Fibroblast of peridontal ligament (primary cell): ENCODE measurements around the gene FCN1.

Experiments used
- DNase-seq: peaks from one replicate; pipeline ENCODE4 v3.0.0-alpha.2; 2010; ENCODE audit errors: extremely low read depth

Gene FCN1

DNA sequence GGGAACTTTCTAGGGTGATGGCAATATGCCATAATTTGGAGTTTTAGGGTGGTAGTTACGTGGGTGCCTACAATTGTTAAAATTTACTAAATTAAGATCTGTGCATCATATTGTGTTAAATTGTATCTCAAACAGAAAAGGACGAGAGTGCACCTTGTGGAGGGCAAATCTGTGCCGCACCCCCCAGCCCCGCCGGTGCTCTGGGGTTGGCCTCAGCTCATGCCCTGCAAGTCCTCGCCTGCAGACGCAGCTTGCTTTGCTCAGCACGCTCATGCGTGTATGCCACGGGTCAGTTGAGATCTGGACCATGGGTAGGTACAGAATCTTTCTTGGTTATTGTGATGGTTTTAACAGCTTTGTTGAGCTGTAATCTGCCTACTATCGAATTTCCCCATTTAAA is 33.7 kb upstream of the FCN1 start:
- DNase-seq = no peak

DNA sequence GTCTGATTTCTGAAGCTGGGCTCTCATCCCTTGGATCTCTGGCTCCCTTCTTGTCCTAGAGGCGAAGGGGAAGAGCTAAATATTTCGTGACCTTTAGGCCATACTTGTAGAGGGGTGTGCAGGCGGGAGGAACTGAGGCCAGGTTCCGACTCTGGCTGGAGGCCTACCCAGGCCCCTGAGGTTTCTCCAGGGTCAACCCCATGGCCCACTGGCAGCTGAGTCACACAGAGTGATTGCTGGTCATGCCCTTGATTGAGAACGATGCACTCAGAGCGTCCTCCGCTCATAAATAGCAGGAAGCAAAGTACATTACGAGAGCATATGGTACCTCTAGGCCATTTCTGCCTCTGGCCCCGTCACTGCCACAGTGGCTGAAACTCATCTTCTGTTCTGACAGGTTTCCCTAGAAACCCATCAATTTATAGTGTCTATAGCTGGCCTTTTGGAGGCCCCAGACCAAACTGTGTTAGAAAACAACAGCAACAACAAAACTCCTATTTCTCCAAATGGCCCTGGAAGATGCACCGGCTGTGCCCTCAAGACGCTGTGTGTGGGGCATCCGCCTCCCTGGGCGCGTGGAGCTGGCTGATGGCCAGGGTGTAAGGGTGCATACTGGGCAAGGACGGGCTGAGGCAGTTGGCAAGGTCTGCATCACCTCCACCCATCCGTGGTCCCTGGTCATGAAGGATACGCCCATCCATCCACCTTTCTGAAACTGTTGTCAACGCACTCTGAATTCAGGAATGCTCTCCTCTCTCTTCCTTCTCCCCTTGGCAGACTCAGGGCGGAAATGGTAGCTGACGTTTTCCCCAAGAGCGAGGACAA is 32.9 kb upstream of the FCN1 start:
- DNase-seq = no peak

DNA sequence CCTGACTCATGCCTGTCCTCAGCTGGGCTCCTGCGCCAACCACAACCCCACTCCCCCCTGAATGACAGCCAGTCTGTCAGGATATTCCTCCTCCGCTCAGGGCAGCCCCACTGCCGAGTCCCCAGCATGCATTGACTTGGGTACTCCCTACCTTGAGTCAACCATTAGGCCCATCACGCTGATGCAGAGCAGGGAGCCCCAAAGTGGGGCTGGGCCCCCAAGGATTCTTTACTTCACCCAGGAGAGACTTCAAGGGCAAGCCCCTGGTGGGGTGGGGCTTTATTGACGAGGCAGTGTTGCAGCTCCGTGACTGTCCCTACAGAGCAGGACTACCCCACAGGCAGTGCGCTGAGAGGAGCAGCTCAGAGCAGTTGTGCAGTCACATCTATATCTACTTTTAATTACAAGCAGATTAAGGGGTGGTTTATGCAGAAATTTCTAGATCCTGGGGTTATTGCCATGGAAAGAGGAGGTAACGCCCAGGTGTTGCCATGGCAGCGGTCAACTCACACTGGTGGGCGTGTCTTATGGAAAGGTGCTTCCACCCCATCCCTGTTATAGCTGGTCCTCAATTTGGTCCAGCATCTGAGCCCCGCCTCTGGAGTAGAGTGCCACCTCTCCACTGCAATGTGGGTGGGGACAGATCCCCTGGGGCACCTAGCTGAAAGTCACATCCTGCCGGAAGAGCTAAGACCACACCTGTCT is 32.1 kb upstream of the FCN1 start:
- DNase-seq = no peak

DNA sequence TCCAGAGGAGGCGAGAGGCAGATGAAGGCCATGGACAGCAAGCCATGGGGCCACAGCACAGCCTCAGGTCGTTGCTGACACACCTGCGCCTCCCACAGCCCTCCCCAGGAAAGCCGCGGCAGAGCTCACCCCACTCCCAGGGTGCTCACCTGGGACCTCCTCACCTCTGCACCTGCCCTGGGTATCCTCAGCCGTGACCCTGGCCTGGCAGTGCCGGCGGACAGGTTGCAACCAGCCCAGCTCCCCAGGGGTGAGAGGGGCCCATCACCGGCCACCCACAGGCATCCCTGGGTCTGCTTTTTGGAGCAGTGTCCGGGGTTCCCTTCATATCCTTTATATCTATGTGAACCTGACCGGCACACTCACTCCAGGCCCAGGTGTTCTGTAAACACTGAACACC is 30.4 kb upstream of the FCN1 start:
- DNase-seq = no peak

DNA sequence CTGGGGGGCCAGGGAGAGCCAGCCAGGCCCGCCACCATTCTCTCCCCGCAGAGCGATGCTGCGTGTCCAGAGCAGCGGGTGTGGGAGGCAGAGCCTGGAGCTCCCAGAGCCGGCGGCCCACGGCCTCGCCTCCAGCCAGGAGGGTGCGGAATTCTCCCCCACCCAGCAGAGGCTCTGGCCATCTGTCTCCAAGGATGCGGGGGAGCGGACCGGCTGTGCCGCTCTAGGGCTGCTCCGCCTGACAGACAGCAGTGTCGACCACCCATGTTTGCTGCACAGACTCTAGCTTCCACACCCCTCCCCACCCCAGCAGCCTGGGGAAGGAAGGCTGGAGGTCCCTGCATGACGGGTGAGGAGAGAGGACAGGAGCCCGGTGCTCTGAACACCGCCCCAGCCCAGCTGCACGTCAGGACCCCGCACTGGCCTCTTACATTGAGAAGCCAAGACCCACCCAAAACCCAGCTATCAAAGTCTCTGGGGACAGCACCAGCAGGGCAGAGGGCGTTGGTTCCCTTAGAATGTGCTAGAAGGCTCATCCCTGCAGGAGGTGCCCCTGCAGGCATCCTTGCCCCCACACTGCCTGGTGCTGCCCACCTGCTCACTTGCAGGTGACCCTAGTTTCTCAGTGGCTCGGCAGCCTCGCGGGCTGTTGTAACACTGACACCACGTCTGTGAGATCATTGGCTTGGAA is 29.7 kb upstream of the FCN1 start:
- DNase-seq = no peak

DNA sequence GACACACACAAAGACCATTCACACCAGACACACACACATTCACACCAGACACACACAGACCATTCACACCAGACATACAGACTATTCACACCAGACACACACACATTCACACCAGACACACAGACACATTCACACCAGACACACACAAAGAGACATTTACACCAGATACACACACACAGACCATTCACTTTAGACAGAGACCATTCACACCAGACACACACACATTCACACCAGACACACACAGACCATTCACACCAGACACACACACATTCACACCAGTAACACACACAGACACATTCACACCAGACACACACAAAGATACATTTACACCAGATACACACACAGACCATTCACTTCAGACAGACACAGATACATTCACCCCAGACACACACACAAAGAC is 29.0 kb upstream of the FCN1 start:
- no peak for DNase-seq

DNA sequence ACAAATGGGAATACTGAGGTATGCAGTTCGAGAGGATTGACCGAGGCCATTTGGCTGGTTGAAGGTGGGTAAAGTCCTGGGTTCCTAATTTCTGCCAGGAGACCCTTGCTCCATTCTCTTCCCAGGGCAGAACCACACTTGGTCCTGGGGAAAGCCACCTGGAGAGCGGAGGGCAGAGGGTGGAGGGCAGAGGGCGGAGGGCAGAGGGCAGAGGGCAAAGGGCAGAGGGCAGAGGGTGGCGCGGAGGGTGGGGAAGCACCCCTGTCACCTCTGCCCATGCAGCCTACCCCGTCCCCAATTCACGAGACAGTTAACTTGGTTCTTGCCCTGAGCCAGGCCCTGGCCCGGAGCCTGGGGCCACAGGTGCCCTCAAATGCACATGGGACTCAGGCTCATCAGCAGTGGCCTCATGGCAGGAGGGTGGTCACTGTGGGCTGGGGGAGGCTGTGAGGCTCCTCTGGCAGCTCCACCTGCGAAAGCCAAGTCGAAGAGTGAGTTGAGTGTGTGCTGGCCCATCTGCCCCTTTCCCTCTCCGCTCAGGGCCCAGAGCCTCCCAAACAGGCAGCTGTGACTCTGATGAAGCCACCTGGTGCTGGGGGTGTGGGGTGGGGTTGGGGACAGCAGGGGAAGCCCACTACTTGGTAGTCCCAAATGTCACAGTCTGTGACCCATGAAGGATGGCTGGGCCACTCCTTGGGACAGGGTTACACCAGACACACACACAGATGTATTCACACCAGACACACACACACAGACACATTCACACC is 28.0 kb upstream of the FCN1 start:
- no peak for DNase-seq

DNA sequence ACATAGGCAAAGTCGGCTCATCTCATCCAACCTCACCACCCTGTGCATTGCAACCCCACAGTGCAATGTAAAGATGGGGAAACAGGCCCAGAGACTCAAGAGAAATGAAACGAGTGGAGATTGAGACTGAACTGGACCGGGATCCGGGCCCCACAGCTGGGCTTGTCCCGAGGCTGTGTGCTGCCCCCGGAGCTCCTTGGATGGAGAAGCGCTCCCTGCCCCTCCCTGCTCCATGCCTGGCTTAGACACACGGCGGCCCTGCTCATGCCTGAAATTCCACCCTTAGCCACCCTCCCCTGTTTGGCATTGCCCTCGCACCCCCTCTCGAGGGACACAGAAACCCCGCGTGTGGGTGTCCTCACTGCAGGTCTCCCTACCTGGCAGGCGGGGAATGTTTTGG is 27.2 kb upstream of the FCN1 start:
- DNase-seq = no peak

DNA sequence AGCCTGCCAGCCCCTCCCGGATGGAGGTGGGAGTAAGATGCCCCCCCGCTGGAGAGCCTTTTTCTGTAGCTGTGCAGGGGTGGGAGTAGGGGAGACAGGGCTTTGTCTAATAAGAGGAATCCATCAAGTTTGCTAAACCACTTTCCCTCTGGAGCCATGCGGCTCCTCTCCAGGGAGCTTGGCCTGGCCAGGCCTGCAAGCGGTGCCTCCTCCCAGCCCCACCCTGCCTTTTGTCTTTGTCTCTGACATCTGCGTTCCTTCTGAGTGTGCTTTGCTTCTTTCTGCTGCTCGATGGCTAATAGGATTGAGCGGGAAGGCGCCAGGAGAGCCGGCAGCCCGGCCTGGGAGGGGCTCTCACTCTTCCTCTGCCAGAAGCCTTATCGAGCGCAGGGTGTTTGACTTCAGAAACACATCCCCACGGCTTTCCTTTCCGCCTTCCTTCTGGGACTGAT is 26.7 kb upstream of the FCN1 start:
- DNase-seq = no peak

DNA sequence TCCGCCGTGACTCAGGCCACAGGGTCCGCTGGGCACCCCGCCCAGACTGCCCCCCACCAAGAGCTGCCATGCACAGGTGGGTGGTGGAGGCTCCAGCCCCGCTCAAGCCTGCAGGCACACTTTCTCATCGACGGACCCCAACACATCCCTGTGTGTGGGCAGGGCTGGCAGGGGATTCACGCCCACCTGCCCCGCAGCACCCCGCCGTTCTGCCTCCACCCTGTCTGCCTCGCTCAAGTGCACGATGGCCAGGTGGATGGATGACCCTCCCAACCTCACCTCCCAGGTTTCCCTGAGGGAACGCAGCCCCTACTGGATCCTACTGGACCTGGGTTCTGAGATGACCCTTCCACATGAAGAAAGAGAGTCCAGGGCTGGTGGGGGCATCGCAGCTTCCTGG is 26.1 kb upstream of the FCN1 start:
- no peak for DNase-seq

DNA sequence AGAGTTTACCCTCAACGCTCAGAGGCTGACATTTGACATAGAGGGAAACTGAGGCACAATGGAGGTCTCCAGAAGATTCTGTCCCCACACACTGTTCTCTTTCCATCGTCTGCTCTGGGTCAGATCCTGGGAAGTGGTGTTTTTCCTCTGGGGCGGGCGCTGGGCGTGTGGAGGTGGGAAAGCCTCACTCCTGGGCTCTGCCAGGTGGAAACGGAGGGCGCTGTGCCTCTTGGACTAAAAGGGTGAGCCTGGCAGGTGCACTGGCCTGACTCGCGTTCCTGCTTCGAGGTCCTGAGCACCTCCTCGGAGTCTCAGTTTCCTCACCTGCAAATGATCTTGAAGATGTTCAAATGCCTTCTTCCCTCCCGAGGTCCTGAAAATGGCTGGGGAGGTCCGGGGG is 25.7 kb upstream of the FCN1 start:
- DNase-seq = no peak

DNA sequence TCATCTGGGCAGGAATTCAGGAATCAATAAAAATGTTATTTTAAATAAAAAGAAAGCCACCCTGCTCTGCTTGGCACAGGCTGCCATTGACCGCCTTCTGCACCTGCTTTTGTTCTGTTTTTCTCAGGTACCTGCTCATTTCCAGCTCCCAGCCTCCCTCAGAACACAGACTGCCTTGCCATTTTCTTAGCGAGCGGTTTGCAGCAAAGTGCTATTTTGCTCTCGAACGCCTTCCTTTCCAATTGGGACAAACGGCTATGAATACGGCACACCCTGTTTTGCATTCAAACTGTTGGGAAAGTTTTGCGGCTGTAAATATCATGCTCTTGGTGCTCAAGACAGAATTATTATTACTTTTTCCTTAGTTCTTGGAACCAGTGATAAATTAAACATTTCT is 25.1 kb upstream of the FCN1 start:
- no peak for DNase-seq

DNA sequence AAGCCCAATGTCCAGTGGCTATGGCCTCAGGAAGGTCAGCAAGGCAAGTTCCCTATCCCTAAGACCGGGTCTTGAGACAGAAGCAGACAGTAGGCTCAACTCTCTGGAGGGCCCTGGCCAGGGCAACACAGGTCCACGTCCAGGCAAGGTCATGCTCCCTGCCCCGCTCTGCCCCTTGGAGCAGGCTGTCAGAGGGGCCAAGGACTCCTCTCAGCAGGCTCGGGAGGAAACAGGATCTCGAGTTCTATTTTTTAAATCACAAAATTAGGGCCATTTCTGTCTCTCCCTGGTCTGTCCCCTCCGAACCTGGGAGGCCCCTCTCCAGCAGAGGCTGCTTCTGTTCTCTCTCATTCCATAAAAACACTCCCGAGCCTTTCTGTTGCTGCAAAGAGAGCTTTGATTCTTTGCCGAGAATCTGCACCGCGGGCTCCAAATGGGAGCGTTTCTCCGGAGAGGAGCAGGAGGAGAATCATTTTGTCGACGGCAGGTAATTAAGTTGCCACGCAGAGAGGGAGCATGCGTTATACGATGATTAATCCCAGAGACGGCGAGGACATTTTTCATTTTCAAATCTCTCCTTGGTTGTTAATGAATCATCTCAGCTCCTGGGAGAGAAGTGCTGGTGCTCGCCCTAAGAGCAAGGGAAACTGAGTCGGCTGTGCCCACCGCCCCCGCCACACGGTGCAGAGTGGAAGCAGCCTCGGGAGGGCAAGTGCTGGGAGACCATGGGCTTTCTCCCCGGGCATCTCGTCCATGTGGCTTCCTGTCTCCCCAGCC is 24.5 kb upstream of the FCN1 start:
- peak; percentile 2 for DNase-seq

DNA sequence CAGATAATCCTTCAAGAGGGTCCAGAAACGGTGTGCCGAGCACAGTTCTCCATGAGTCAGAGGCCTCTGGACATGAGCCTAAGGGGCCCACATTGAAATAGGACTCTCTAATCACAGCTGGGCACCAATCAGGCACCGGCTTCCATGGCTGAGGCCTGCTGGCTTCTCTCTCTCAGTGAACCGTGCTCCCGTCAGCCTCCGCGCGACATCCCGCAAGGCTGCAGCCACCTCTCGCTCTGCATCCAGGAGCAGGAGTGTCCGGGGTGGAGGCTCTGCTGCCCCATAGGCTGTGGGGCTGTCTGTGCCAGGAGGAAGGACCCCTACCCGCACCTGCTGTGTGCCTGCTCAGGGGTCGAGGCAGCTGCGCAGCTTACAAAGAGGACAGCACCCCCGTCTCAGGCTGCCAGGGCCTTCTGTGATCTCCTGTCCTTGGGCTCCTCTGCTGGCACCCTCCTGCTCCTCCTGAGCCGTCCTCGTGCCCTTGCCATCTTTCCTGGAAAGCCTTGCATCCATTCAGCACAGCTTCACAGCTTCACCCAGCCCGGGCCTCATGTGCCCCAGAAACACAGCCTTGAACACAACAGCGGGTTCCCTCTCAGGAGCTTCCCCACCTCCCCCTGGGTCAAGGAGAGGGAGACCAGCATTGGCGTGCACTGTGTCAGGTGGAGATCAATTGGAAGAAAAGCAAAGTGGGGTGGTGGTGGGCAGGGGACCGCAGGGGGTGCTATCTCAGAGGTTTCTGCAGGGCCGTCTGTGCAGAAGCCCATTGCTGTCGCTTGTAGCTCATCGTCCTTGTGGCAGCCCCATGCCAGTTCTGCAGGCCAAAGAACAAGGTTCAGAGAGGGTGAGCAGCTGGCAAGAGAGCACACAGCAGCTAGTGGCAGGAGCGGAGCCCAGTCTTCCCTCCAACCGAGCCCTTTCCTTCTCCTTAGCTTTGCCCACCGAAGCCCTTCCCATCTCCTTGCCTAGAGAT is 22.8 kb upstream of the FCN1 start:
- DNase-seq = no peak

DNA sequence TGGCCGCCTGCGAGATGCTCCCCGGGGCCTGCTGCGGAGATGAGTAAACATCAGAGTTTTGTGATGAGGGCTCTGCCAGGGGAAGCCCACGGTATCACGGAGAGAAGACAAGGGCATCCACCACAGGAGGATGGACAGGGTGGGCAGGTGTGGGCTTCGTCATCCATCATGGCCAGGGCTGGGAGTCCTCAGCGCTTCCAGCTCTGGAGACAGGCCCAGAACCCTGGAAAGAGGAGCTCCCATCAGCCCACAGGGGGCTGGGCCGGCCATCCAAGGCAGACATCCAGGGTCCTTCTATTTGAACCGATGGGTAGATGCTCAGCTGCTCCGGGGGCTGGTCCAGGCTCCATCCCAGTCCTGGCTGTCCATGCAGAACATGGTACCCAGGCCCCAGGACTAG is 22.1 kb upstream of the FCN1 start:
- DNase-seq = no peak

DNA sequence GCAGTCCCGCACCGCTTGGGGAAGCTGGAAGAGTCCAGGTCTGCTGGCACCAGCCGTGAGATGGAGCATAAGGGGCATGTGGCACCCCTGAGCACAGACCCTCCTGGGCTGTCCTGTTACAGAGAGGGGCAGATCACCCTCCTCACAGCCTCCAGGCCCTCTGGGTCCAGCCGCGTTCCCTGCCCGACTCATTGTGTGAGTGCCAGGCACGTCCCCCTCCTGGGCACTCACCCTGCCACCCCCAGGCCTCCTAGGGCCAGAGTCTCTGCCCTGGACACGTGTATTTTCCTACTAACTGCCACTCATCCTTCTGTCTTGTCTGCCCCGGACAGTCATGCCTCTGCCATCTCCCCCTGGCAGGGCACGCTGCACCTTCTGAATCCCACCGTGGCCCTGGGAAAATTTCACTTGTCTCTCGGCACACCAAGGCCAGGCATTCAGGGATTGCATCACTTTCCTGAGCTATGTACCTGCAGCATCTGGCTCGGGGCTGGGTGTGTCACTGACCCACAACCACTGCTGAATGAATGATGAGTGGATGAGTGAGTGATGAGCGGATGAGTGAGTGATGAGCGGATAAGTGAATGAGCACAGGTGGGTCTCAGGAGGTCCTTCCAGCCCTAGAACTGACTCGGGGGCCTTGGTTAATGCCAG is 21.5 kb upstream of the FCN1 start:
- no peak for DNase-seq

DNA sequence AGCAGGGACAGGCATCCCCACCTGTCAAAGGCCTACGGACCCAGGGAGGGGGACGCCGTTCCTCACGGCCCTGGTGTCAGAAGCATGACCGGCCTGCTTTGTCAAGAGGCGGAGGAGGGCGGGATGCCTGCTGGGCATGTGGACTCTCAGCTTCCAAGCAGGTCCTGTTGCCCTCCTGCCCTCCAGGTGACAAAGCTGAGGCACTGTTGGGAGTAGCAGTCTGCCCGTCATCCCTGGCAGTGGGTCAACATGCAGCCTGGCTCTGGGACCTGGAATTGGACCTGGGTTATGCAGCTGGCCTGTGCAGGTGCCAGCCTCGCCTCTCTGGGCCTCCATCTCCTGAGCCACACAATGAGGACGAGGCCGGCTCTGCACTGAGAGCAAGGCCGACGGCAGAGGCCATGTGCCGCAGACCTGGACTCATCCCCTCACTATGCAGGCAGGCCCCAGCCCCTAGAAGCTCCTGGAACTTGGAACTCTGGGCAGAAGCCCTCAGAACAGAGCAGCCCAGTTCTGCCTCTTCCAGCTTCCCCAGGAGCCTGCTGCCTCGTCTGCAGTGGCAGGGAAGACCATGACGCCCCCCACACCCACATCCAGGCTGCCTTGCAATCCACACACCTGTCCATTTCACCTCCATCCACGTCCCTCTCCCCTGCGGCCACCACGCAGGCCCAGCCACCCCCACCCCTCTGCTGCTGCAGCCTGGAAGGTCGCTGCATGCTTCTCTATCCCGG is 20.8 kb upstream of the FCN1 start:
- no peak for DNase-seq

DNA sequence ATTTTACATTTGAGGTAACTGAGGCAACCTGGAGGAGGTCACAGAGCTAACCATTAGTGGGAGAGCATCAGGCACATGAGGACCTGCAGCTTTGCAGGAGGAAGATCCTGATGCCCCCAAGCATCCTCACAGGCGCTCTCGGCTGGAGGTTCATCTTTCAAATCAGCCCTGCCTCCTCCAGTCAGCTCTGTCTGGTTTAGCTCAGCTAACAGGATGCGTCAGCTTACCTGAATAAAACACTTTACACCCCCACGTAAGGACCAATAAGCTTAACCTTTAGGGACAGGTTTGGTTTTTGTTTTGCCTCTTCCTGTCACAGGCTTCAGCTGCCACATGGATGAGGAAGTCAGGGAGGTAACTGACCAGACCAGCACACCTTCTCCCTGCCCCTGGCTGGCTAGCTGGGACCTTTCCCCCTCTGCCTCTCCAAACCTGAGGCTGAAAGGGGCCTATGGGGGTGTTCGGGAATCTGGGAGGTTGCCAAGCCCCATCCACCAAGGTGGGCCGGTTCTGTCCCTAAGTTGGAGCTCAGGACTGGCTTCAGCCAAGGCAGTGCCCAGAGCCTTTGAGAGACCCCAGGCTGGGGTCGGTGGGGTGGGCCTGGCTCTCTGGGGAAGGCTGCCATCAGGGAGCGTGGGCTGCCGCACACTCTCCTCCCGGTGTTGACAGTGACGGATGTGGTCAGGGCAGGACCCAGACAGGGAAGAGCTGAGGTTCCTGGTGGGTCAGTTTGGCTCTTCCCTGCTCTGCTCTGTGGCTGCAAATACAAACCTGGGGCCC is 20.0 kb upstream of the FCN1 start:
- DNase-seq = no peak
